HG03432 (cell line): ENCODE measurements around the gene PMEPA1.

Experiments
- ATAC-seq: cut with Tn5 transposase; IDR thresholded peaks from one replicate; pipeline ENCODE4 v1.9.1; 2021; ENCODE audit warnings: mild to moderate bottlenecking, moderate library complexity; ENCODE audit not compliant: unreplicated experiment

The PMEPA1 gene

DNA sequence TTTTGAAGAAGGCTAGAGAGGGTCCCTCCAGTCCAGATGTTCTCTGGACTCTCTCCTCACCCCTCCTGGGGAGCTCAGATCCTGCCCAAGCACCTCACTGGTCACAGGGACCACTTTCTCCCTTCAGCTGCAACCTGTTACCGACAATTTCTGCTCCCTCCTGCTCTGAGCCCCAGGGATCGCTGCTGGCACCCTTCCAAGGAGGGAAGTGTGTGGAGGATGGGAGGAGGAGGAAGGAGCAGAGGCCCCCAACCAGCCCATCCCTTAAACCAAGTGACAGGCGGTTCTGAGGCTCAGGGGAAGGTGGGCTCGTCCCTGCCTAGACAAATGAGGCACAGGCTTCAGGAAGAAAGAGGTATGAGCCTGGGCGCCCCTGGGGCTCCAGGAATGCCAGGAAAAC is 13.9 kb downstream of the PMEPA1 start:
- ATAC-seq, result no peak

DNA sequence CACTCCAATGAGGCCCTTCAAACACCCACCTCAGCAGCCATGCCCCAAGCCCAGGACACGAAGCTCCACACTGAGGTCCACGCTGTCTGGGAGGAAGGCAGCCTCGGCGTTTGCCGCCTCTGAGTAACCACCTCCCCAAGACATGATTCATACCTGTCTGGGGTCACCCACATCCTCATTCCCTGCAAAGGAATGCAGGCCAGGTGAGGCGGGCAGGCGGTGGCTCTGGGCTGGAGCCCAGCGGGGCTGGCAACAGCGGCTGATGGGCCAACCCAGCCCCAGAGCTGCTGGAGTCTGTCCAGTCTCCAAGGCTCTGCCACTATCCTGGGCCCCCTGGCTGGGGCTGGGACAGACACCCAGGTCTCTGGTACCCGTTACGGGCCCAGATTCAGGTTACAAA is 14.8 kb downstream of the PMEPA1 start:
- no peak for ATAC-seq

DNA sequence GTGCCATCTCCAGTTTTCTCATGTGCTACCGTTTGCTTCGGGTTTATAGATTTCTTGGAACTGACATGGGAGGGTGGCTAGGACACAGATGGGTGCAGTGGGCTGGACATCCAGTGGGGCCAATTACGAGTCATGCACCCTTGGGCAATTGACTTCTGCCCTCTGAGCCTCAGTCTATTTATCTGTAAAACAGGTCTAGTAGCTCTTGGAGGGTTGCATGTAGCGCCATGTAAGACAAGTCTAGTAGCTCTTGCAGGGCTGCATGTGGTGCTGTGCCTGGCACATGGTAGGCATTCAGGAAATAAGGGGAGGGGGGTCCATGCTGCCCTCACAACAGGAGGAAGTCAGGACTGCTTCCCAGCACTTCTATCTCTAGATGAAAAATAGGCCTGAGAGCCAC is 15.3 kb downstream of the PMEPA1 start:
- no peak for ATAC-seq

DNA sequence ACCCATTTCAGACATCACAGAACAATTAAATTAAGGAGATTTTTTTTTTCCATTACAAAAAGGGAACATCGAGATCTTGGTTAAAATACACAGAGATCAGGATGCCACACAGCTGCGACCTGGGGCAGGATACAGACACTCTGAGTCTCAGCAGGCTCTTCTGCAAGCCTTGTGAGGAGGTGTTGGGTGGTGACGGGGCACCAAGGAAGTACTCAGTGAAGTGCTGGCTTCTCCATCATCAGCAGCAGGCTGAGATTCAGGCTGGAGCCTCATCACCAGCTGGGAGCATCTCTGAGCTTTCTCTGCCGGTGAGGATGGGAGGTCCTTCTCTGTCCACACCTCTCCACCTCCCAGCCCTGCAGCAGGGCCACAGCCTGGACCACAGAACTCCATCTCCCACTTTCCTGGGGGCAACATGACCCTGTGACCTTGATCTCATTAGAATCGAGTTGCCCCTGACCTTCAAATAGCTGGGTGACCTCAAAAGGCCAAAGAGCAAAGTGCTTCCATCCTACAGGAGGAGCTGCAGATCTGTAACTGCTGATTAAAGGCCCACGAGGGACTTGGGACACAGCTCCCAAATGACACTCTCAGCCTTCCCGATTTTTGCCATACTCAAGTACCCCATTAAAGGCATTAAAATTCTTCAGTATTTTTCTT is 16.0 kb downstream of the PMEPA1 start:
- ATAC-seq, result no peak

DNA sequence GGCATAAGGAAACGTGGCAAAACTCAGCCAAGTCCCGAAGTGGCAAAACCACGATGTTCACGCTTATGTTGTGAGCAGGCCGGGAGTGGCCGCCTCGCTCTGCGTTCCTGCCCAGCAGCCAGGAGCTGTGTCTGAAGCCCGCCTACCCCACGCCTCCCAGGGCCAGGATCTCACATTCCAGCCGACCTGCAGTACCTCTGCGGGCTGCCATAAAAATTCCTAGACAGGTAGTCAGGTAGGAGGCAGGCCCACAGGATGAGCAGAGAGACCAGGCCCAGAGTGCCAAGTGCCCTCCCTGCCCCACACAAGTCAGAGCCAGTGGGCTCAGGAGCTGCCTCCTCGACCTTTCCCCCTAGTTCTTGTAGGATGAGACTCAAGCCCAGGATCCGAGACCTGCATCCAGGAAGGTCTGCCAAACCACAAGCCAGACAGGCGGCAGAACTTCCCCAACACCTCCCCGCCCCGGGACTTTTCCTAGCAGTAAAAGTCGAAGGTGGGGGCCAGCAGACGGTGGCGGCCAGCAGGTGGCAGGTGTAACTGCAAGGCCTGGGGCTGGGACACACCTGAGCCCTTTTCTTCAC is 16.7 kb downstream of the PMEPA1 start:
- ATAC-seq, result no peak

DNA sequence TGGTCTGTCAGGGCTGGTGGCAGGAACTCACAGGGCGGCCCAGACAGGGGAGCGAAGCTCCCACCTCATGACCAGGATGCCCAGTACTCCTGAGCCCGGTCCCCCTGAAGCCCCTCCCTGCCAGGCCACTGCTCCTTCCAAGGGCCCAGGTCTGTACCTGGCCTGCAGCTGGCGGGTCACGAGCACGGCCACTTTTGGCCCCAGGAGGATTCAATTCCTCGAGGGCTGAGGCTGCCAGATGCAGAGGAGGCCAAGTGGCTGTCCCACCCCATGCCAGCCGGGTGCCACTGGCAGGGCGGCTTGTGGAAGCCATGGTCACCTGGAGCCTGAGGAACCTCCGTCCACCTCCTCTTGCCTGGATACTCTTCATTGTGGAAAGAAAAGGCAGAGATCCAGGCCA is 17.4 kb downstream of the PMEPA1 start:
- no peak for ATAC-seq

DNA sequence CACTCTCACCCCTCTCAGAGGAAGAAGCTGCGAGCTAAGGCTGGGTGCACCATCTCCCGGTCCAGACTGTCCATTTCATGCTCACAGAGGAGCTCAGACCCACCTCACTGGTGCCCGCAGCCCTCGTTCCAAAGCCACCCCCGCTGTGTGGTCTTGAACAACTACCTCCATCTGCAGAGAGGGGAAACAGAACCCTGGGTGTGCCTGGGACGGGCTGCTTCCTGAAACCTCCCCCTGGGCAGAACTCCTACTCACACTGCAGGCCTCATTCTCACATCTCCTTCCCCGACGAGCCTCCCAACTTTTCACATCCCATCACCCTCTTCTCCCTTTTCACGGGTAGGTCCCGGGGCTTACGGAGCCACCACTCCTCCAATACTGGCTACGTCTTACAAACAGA is 18.1 kb downstream of the PMEPA1 start:
- no peak for ATAC-seq

DNA sequence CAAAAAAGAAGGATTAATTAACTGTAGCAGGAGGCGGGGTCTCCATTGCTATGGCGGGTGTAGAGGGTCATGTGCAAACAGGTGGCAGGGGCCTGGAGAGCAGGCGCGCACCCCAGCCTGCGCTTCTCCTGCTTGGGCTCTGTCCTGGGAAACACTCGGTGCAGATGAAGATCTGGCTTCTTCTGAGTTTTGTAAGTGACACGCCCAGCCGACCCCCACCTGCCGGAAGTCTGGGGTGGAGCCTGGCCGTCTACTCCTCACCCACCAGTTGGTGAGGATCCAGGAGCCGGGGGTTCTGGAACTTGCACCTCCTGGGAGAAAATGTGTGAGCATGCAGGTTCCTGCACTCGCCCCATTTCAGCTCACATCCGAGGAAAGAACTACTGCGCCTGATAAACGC is 19.3 kb downstream of the PMEPA1 start:
- ATAC-seq, result no peak

DNA sequence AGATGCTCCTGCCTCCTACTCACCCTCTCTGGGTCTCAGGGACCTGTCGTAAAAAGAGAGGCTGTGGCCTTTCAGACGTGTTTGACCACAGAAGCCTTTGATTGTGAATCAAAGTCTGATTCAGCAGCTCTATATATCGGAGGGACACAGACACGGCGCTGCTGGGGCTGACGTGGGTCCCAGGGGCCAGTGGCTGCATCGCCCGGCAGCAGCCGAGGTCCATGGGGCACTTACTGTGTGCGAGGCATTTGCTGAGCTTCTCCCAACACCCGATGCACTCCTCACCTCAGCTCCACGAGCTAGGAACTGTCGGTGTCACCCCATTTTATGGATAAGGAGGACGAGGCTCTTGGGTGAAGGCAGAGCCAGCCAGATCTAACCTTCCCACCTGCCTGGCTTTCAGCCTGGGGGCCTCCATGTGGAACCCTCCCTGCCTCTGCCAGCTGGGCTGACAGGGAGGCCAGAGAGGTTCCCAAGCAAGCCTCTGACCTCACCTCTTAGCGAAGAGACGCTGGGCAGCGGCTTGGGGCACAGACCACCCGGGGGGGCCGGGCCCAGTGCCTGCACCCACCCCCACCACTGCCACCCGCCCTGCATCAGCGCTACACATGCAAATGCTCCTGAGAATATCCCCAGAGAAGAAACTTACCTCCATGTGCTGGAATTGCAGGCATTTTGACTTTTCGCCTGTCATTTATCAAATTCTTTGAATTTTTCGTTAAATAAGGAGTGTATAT is 19.9 kb downstream of the PMEPA1 start:
- ATAC-seq, result no peak

DNA sequence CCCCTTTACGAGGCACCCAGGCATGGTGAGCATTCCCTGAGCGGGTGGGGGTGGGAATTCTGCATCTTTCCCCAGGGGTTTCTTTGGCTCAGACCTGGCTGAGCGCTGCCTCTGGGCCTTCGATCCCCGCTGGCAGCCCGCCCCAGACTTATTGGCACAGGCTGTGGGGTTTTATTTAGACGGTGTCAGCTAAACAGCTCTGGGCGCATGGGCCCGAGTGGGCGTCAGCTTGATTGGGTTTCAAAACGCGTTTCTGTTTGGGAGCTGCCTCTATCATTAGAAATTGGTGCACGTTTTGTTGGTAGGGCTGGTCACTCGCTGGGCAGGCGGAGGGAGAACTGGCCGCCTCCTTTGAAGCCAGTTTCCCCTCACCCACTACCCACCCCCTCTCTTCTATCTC is 21.0 kb downstream of the PMEPA1 start:
- no peak for ATAC-seq

DNA sequence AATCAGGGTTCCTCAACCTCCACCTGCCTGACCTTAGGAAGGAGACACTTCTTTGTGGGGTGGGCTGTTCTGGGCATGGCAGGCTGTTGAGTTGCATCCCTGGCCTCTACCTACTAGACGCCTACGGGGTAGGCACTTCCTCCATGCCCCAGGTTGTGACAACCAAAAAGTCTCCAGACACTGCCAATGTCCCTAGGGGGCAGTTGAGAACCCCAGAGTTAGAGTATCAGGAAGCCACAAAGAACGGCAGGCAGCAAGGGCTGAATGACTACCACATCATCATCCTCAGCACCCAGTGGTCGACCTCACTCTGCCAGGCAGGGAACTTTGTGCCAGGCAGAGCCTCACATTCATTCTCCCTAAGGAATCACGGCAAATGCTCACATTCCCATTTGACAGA is 21.5 kb downstream of the PMEPA1 start:
- ATAC-seq, result no peak

DNA sequence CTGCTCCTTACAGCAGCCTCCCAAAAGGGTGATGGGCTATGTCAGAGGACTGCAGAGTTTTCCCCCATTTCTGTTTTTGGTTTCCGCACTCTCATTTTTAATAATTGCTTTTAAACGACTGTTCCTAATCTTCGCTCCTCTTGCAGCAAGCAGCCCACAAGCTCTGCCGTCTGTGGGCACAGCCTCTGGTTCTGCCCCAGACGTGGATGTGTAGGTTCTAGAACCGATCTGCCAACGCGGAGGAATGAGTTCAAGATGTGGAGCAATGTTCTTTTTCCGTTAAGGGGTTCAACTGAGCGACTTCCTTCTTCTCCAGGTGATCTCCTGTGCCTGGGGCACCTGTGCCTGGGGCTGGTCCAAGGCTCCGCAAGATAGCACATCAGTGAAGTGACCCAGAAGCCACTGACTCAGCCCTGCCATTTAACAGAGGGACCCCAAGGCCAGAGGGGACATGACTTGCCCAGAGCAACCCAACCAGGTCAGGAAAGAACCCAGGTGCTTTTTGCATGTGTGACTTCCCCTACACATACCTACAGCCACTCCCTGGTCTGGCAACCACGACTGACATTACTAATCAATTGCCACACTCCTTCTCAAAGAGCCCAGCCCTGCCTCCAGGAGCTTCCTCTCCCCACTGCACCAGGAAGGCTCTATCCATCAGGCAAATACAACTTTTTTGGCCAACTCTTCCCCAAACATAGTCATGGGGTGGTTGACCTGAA is 22.7 kb downstream of the PMEPA1 start:
- ATAC-seq, result no peak

DNA sequence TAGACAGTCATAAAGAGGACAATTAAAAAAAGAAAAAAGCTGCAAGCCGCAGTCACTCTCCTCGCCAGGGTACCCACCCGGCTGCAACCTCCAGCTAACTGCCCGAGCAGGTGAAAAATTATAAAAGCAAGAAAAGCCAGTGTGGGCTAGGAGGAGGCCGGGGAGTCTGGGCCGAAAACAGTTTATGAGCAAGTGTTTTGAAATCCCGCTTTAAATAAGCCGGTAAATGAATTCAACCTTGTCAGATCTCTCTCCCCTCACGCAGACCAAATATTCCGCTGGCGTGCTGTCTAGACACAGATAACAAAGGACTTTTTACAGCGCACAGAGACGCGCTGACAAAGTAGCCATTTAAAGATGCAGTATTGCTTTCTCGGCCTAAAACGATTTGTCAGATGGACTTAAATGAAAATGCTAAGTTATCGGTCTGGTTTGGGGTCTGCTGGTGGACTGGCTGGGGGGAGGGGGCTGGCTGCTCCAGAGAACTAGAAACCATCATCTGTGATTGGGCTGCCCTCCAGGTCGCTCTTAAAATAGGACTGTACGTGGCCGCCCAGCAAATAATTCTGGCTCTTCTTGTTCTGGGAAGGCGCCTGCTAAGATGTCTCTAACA is 24.6 kb downstream of the PMEPA1 start:
- no peak for ATAC-seq

DNA sequence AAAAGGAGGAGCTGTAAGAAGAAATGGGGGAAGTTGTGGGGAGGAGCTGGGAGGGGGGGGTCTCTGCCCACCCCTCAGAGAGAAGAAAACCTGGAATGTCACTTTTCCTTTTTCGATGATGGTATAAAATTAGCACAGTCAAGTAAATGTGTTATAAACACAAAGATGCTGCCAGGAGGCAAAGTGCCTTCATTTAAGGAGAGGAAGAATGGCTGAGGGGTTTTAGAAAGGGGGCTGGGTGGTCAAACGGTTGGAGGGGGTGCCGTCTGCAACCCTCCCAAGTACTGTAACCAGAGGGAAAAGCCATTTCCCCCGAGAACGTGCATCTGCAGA is 25.0 kb downstream of the PMEPA1 start:
- no peak for ATAC-seq

DNA sequence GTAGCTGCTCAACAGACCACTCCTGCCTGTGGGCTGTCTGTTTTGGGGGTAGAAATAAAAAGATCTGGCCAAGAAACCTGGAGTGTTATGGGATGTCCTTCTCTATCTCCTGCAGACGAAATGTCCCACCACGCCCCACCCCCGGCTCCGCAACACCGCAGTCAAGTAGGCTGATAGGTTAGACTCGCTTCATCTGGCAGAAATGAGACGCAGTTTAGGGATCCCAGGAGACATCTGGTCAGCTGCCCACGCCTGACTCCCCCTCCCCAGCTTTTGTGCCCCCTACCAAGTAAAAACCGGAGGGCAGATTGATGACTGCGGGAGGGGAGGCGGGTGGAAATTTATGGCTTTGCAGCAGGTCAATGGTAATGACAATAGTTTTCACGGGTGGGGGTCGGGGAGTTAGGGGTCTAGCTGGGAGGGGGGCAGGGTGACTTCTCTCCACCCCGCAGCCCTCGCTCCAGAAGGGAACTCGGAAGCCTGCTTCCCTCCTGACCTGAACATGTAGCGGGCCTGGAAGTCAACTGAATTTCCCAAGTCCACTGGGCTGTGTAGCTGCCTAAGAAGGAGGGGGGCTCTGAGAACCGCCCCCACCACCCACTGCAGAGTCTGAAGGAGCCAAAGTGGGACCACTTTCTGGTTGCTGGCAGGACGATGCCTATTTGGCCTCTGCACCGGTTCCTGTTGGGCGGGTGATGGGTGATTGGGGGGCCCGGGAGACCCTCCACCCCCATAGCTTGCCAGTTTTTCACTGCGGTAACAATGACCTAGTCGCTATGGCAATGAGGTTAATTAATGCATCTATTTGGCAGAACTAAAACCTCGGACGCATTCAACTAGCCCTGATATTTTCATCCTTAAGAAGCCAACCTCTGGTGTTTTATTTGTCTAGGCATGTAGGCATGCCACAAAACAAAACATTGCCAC is 25.7 kb downstream of the PMEPA1 start:
- ATAC-seq, result no peak

DNA sequence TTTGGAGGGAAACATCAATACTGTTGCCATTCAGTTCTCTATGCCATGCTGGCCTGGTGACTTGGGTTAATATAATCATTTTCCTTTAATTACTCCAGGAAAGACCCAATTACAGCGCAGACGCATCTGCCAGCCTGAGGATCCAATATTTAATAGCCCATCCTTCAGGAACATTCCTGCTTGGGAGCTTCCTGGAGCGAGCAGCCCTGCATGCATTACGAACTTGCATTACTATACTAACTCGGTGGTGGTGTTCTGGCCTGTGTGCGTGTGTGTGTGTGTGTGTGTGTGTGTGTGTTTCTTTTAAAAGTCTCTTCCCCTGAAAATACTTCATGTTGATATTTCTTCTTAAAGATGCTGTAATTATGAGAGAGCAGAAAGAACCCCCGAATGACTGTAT is 26.5 kb downstream of the PMEPA1 start:
- ATAC-seq, result no peak

DNA sequence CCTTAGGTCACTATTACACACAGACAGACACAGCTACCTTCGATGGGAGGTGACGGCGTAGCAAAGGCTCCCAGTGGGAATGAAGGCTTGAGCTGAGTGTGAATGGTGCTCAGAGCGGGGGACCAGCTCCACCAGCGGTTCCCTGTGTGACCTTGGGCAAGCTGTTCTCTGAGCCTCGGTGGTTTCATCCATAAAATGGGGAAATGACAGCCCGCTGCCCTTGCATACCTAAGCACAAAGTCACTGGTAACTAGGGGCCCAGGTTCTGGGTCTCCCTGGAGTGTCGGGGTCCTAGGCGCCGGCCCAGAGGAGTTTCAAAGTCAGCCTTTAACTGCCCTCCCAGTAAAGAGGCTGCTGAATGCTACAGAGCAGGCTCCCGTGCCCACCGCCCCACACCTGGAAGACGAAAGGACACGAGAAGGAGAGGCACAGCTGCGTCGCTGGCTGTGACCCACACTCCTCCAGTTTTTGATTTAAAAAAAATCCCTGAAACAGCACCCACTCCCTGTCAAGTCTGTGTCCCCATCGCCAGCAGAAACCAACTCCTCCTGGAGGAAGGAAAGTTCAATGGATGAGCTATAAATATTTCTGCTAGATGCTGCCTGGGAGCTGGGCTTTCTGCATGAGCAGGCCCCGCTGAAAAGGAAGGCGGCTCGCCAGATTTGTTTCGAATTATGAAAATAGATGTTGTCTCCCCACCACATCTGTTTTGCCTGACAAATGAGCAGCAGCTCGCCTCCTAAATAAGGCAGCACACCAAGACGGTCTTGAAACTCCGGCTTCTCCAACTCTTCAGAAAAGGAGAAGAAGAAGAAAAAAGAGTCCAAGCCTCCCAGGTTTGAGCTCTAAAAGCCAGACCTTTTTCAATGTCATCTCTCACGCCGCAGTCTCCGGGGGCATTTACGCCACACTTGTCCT is 27.4 kb downstream of the PMEPA1 start:
- peak; percentile 35 for ATAC-seq

DNA sequence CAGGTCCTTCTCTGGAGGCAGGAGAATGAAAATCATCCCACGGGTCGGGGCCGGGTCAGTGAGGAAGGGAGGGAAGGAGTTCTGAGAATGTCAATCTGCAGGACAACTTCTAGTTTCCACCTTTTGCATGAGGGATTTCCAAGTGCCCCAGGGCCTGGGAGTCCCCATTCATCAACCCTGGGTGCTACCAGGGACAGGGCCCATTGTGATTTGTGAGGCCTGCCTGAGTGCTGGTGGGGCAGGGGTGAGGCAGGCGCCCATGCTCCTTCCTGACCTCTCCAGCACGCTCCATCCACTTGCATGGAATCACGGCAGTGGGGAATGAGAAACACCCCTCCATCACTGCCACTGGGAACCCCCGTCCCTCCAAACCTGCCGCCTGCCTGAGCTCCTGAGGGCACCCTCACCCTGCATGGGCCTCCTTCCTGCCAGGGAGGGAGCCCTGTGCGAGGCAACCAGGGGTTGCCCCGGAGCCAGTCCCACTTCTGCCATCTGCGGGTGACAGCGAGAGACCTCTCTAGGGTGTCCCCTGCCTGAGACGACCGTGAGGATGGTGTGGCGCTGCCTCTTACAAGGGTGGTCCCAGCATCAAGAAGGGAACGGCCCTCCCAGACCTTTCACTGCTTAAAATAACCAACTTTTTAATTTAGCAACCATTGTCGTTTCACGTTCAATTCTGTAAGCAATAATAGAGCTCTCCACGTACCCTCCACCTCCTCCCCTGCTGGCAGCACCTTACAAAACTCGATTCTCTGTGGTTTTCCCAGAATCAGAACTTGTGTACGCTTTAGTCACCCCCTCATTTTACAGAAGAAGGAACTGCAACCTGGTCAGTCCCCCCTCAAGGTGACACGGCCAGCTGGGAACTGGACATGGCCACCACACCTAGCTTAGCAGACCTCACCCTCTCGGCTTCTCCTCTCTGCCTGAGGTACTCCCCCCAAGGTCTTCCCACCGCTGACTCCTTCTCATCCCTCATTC is 28.6 kb downstream of the PMEPA1 start:
- ATAC-seq, result peak; percentile 31
